Activated CD8-positive, alpha-beta T cell treated with anti-CD3 and anti-CD28 coated beads for 36 hours (primary cell): Measurements from ENCODE around the gene SLC35F4. TPM values are rescaled to one million over a fixed set of nuclear protein-coding genes. Genes with fewer than 3 reads are reported as not detected.

Experiments used
- ATAC-seq: fragments of 200-7000 bp; cut with Tn5 transposase; one replicate; pipeline ENCODE4 v1.10.0; 2021; ENCODE audit warnings: mild to moderate bottlenecking, moderate library complexity
- CTCF ChIA-PET: fragments of 350-600 bp; sonication (Branson Sonifier 250); formaldehyde crosslinking; loops from one replicate; lab custom pipeline; 2021; ENCODE audit warnings: antibody characterized with exemption; lab: Charles Lee
- POLR2A ChIA-PET: fragments of 350-600 bp; sonication (Branson Sonifier 250); formaldehyde crosslinking; loops from one replicate; lab custom pipeline; 2021; ENCODE audit warnings: antibody characterized with exemption; lab: Charles Lee
- DNase-seq: peaks from one replicate; pipeline ENCODE4 v3.0.0-alpha.2; 2020
- H3K27ac Mint-ChIP-seq: one replicate; pipeline ENCODE4 v1.8.0; 2021; ENCODE audit warnings: mild to moderate bottlenecking, mixed read lengths
- H3K27me3 Mint-ChIP-seq: one replicate; pipeline ENCODE4 v1.8.0; 2021; ENCODE audit warnings: mixed read lengths
- H3K36me3 Mint-ChIP-seq: one replicate; pipeline ENCODE4 v1.8.0; 2021; ENCODE audit warnings: low read depth, mixed read lengths
- H3K4me1 Mint-ChIP-seq: one replicate; pipeline ENCODE4 v1.8.0; 2021; ENCODE audit warnings: low read depth, mixed read lengths
- H3K4me3 Mint-ChIP-seq: one replicate; pipeline ENCODE4 v1.8.0; 2021; ENCODE audit warnings: mild to moderate bottlenecking, moderate library complexity, mixed read lengths
- H3K9me3 Mint-ChIP-seq: one replicate; pipeline ENCODE4 v1.8.0; 2021; ENCODE audit warnings: mixed read lengths
- intact Hi-C: fragments of 100-400 bp; cut with micrococcal nuclease; formaldehyde crosslinking; loops from one replicate; pipeline ENCODE4 v1.10.0; 2022
- total RNA-seq, 2 experiments: library from RNA; stranded (reverse); gene quantifications; one replicate each; pipeline ENCODE4 v1.2.3, GENCODE V29; 2021
- TF ChIP-seq, protein P1 (sequence below): fragments of 200-600 bp; IDR thresholded peaks from one replicate; pipeline ENCODE4 v1.8.0; 2022; ENCODE audit warnings: antibody characterized with exemption, mild to moderate bottlenecking

Gene SLC35F4
- total RNA-seq, 2 experiments from 2014 or later = not detected

DNA sequence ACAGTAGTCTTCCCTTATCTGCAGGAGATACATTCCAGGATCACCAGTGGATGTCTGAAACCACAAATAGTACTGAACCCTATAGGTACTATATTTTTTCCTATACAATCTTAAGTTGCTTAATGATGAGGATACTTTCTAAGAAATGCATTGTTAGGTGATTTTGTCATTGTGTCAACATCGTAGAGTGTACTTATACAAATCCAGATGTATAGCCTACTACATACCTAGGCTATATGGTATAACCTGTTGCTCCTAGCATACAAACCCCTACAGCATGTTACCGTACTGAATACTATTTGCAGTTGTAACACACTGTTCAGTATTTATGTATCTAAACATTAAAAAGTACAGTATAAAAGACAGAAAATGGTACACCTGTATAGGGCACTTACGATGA, 165.9 kb downstream of the SLC35F4 start:
- Mint-ChIP-seq H3K36me3 (no peaks in the 10 kb centered on the region), H3K27me3 (no peaks in the 10 kb centered on the region), H3K27ac (no peak overlapping the region), H3K4me1 (no peaks in the 10 kb centered on the region), H3K4me3 (no peak overlapping the region), H3K9me3 (peaks cover 1% of the 10 kb centered on the region)
- DNase-seq (no peak), ATAC-seq (no peak)
- POLR2A ChIA-PET = no interaction called here
- TF ChIP-seq, protein P1, sequence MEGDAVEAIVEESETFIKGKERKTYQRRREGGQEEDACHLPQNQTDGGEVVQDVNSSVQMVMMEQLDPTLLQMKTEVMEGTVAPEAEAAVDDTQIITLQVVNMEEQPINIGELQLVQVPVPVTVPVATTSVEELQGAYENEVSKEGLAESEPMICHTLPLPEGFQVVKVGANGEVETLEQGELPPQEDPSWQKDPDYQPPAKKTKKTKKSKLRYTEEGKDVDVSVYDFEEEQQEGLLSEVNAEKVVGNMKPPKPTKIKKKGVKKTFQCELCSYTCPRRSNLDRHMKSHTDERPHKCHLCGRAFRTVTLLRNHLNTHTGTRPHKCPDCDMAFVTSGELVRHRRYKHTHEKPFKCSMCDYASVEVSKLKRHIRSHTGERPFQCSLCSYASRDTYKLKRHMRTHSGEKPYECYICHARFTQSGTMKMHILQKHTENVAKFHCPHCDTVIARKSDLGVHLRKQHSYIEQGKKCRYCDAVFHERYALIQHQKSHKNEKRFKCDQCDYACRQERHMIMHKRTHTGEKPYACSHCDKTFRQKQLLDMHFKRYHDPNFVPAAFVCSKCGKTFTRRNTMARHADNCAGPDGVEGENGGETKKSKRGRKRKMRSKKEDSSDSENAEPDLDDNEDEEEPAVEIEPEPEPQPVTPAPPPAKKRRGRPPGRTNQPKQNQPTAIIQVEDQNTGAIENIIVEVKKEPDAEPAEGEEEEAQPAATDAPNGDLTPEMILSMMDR = no peak
- CTCF ChIA-PET = no interaction called here
- intact Hi-C loops = loop anchor here (10.0 kb wide), 1 partner anchor 375 kb away; no protein-coding TSS in a partner anchor

DNA sequence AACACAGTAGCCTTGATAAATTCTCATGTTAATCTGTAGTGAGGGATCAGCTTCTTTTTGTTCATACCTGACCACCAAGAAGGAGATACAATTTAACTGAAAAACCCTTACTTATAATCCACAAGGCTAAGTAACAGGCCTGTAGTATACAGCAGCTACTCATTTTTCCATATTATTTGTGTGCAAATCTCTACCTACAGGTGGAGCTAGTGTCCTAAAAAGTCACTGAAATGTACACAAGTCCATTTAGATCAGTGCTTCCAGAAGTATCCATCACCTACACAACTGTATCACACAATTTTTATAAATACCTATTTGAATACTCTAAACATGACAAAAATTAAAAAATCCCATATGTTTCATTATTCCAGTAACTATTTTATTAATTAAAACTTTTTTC, 173.2 kb downstream of the SLC35F4 start:
- Mint-ChIP-seq H3K4me3 (no peak overlapping the region), H3K9me3 (peaks cover 1% of the 10 kb centered on the region), H3K27ac (no peak overlapping the region), H3K36me3 (no peaks in the 10 kb centered on the region), H3K4me1 (no peaks in the 10 kb centered on the region), H3K27me3 (peaks cover 3% of the 10 kb centered on the region)
- TF ChIP-seq, protein P1 = peak; percentile 22
- intact Hi-C loops = no loop called here
- ATAC-seq = no peak
- no peak for DNase-seq
- CTCF ChIA-PET = interaction anchor here (1.0 to 1.4 kb wide), 3 partner anchors 10 to 35 kb away, joined by 3 read pairs; no protein-coding TSS in a partner anchor
- POLR2A ChIA-PET = interaction anchor here (0.7 kb wide), 1 partner anchor 53 kb away, joined by 3 read pairs; no protein-coding TSS in a partner anchor

DNA sequence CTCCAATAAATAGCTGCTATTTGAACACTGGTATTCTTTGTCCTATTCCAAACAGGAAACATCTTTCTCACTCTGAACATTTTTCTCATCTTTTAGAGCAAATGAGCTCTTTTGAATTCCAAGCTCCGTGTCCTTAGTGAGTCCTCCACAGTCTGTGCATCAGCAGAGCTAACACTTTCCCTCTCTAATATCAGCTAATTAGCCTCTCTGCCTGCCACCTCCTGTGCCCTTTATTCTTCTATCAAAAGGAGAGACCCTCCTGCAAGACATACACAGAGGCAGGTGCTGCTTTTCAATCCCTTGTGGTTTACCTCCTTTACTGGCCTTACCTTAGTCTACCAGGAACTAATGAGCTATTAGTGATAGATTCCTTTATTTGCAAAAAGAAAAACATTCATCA, 178.5 kb downstream of the SLC35F4 start:
- H3K4me1 Mint-ChIP-seq = no peaks in the 10 kb centered on the region

DNA sequence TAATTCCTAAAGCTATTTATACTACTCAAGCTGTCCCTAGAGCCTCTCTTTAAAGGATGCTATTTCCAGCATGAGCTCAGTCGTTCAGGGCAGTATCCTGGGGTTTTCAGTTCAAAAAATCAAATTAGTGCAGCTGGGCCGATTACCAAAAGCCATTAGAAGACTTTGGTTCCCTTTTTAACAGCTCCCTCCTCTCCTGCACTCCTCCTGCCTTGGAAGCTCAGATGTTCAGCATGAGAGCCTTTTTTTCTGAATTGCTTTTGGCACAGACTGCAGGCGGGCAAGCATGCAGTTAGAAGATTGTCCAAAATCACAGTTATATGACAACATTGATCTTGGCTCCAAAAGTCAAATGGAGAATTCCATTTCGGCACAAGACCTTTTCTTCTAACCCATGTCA, 179.6 kb downstream of the SLC35F4 start:
- DNase-seq (no peak), ATAC-seq (no peak)
- Mint-ChIP-seq H3K36me3 (no peaks in the 10 kb centered on the region), H3K9me3 (no peaks in the 10 kb centered on the region), H3K27ac (no peak overlapping the region), H3K4me1 (no peaks in the 10 kb centered on the region), H3K27me3 (peaks cover 3% of the 10 kb centered on the region), H3K4me3 (no peak overlapping the region)
- CTCF ChIA-PET = interaction anchor here (1.3 kb wide), 1 partner anchor 387 kb away, joined by 3 read pairs; no protein-coding TSS in a partner anchor
- intact Hi-C loops = no loop called here
- POLR2A ChIA-PET = no interaction called here
- TF ChIP-seq, protein P1 = no peak

More for the DNA sequence above, 178.5 kb downstream of the SLC35F4 start:
- Mint-ChIP-seq H3K27ac (no peak overlapping the region), H3K27me3 (peaks cover 3% of the 10 kb centered on the region), H3K36me3 (no peaks in the 10 kb centered on the region), H3K9me3 (no peaks in the 10 kb centered on the region), H3K4me3 (no peak overlapping the region)
- intact Hi-C loops = no loop called here
- POLR2A ChIA-PET = no interaction called here
- DNase-seq (no peak), ATAC-seq (no peak)
- CTCF ChIA-PET = interaction anchor here (1.3 kb wide), 1 partner anchor 386 kb away, joined by 3 read pairs; no protein-coding TSS in a partner anchor
- TF ChIP-seq, protein P1 = no peak

DNA sequence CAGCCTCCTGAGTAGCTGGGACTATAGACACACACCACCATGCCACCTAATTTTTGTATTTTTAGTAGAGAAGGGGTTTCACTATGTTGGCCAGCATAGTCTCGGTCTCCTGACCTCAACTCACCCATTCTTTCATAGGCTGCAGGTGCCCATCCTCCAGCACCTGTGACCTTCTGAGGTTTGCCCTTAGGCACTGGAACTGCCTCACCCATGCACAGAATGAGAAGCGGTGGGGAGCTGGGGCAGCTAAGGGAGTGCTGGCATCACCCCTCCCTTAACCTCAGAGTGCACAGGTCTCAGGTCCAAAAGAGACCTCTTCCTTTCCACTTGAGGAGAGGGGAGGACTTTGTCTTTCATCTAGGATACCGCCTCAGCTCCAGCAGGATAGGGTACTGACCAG, 194.9 kb downstream of the SLC35F4 start:
- H3K36me3 Mint-ChIP-seq = no peaks in the 10 kb centered on the region
- H3K4me1 Mint-ChIP-seq = no peaks in the 10 kb centered on the region
- ChIA-PET POLR2A (no interaction called here), CTCF (no interaction called here)
- DNase-seq (no peak), ATAC-seq (no peak)
- H3K4me3 Mint-ChIP-seq = no peak overlapping the region
- H3K27ac Mint-ChIP-seq = no peak overlapping the region
- intact Hi-C loops = no loop called here
- H3K9me3 Mint-ChIP-seq = peaks cover 3% of the 10 kb centered on the region
- peaks cover 4% of the 10 kb centered on the region for H3K27me3 Mint-ChIP-seq
- TF ChIP-seq, protein P1 = no peak
